Ascending aorta (tissue), 2 donors: ENCODE results near the gene UBE2G2. TPM values are rescaled to one million over a fixed set of nuclear protein-coding genes. Genes with fewer than 3 reads are reported as not detected.

ENCODE experiments used
- DNase-seq, 2 donors: peaks; one replicate each; pipeline ENCODE4 v3.0.0-alpha.2; 2019; ENCODE audit warnings: low spot score in 2 of 2
- H3K27ac ChIP-seq, 2 donors: fragments of 200-600 bp; sonication (generic); one replicate each; pipeline ENCODE4 v1.5.1; 2016 to 2017; ENCODE audit warnings: mild to moderate bottlenecking in 1 of 2
- H3K27me3 ChIP-seq: fragments of 200-600 bp; sonication (generic); one replicate; pipeline ENCODE4 v1.5.1; 2017
- H3K36me3 ChIP-seq, 2 donors: fragments of 200-600 bp; sonication (generic); one replicate each; pipeline ENCODE4 v1.5.1; 2016
- H3K4me1 ChIP-seq, 2 donors: fragments of 200-600 bp; sonication (generic); one replicate each; pipeline ENCODE4 v1.5.1; 2016 to 2017; ENCODE audit warnings: mild to moderate bottlenecking in 1 of 2
- H3K4me3 ChIP-seq, 2 donors: fragments of 200-600 bp; sonication (generic); one replicate each; pipeline ENCODE4 v1.5.1; 2016 to 2017; ENCODE audit warnings: mild to moderate bottlenecking in 1 of 2
- H3K9me3 ChIP-seq, 2 donors: fragments of 200-600 bp; sonication (generic); one replicate each; pipeline ENCODE4 v1.5.1; 2016
- CTCF ChIP-seq, 3 experiments: fragments of 200-600 bp in 2 of 3; fragments of 450-650 bp in 1 of 3; sonication (generic) in 2 of 3; IDR thresholded peaks; one replicate each; pipeline ENCODE4 v1.5.1; 2016 to 2019; ENCODE audit warnings: antibody characterized with exemption in 3 of 3, mild to moderate bottlenecking in 1 of 3, moderate library complexity in 1 of 3
- intact Hi-C: fragments of 100-400 bp; cut with DNase I; formaldehyde crosslinking; loops from one replicate; pipeline ENCODE4 v1.15.1; 2023
- total RNA-seq: library from RNA; depleted of rRNA; stranded (reverse); fragments of >200 nt; gene quantifications from one replicate; pipeline ENCODE4 v1.1.0, GENCODE V29; 2016

Gene UBE2G2
- total RNA-seq, 1 donor from 2014 or later: 58.1 TPM

- no peak overlapping the region for H3K27ac ChIP-seq
- intact Hi-C loops: no loop called here
- TF ChIP-seq CTCF (IDR thresholded peaks at IDR 0.05): no peak
- H3K27me3 ChIP-seq: no peaks in the 10 kb centered on the region
- H3K9me3 ChIP-seq: peaks cover 7 to 14% of the 10 kb centered on the region in 2 donors
- H3K36me3 ChIP-seq: no peaks in the 10 kb centered on the region
- no peak overlapping the region for H3K4me3 ChIP-seq
- no peaks in the 10 kb centered on the region for H3K4me1 ChIP-seq
- peak in 1 of 2 donors; percentile 12 for DNase-seq
These were observed 63.0 kb downstream of the UBE2G2 start for GRCh38 chr21:44738621-44739020.

GRCh38 chr21:44737706-44738354 is 63.8 kb downstream of the UBE2G2 start:
- Histone ChIP-seq H3K27me3 (no peaks in the 10 kb centered on the region), H3K36me3 (no peaks in the 10 kb centered on the region), H3K4me3 (no peak overlapping the region), H3K4me1 (no peaks in the 10 kb centered on the region), H3K9me3 (peaks cover 7 to 14% of the 10 kb centered on the region in 2 donors), H3K27ac (no peak overlapping the region)
- intact Hi-C loops: no loop called here
- DNase-seq: no peak
- no peak for TF ChIP-seq CTCF (IDR thresholded peaks at IDR 0.05)

GRCh38 chr21:44736291-44737004 is 65.2 kb downstream of the UBE2G2 start:
- H3K4me1 ChIP-seq: no peaks in the 10 kb centered on the region
- H3K27me3 ChIP-seq: no peaks in the 10 kb centered on the region
- no peaks in the 10 kb centered on the region for H3K36me3 ChIP-seq
- no peak overlapping the region for H3K4me3 ChIP-seq
- H3K9me3 ChIP-seq: peaks cover 7 to 14% of the 10 kb centered on the region in 2 donors
- intact Hi-C loops: no loop called here
- H3K27ac ChIP-seq: no peak overlapping the region
- TF ChIP-seq CTCF (IDR thresholded peaks at IDR 0.05): no peak
- DNase-seq: no peak

GRCh38 chr21:44735821-44736220 is 65.8 kb downstream of the UBE2G2 start:
- Histone ChIP-seq H3K4me3 (no peak overlapping the region), H3K4me1 (no peaks in the 10 kb centered on the region), H3K9me3 (peaks cover 7 to 14% of the 10 kb centered on the region in 2 donors), H3K36me3 (no peaks in the 10 kb centered on the region), H3K27me3 (no peaks in the 10 kb centered on the region), H3K27ac (no peak overlapping the region)
- intact Hi-C loops: no loop called here
- DNase-seq: no peak
- TF ChIP-seq CTCF (IDR thresholded peaks at IDR 0.05): no peak

- Histone ChIP-seq H3K9me3 (peaks cover 7 to 14% of the 10 kb centered on the region in 2 donors), H3K36me3 (no peaks in the 10 kb centered on the region), H3K27me3 (no peaks in the 10 kb centered on the region), H3K4me1 (no peaks in the 10 kb centered on the region), H3K4me3 (no peak overlapping the region), H3K27ac (no peak overlapping the region)
- no peak for DNase-seq
- TF ChIP-seq CTCF (IDR thresholded peaks at IDR 0.05): no peak
- intact Hi-C loops: no loop called here
These were observed 66.8 kb downstream of the UBE2G2 start for GRCh38 chr21:44734841-44735240.
